HG03025 (cell line): Measurements from ENCODE around the gene SLC6A3.
"Not testable (repeated sequence)": the region's sequence is repeated elsewhere in the genome, so short reads cannot be mapped to it uniquely, and the experiment has no call there.

Experiments
- ATAC-seq: cut with Tn5 transposase; IDR thresholded peaks from one replicate; pipeline ENCODE4 v1.9.1; 2021; ENCODE audit warnings: mild to moderate bottlenecking, moderate library complexity; ENCODE audit not compliant: unreplicated experiment, low FRiP score

SLC6A3 gene

GRCh38 chr5:1465966-1466471, 20.8 kb upstream of the SLC6A3 start:
- no peak for ATAC-seq

- no peak for ATAC-seq
Observed at GRCh38 chr5:1465117-1465516, 19.9 kb upstream of the SLC6A3 start.

- ATAC-seq = no peak
Observed at GRCh38 chr5:1464511-1464910, 19.3 kb upstream of the SLC6A3 start.

GRCh38 chr5:1464096-1464446, 18.8 kb upstream of the SLC6A3 start:
- ATAC-seq = no peak

- ATAC-seq = no peak
Observed at GRCh38 chr5:1463326-1464095, 18.3 kb upstream of the SLC6A3 start.

- no peak for ATAC-seq
Observed at GRCh38 chr5:1462358-1462757, 17.1 kb upstream of the SLC6A3 start.

- ATAC-seq = no peak
Observed at GRCh38 chr5:1461396-1461795, 16.2 kb upstream of the SLC6A3 start.

- no peak for ATAC-seq
Observed at GRCh38 chr5:1460054-1460682, 14.9 kb upstream of the SLC6A3 start.

- not testable (repeated sequence) for ATAC-seq
Observed at GRCh38 chr5:1459435-1459834, 14.2 kb upstream of the SLC6A3 start.

- not testable (repeated sequence) for ATAC-seq
Observed at GRCh38 chr5:1456110-1456881, 11.1 kb upstream of the SLC6A3 start.

- ATAC-seq = no peak
Observed at GRCh38 chr5:1453613-1454012, 8.4 kb upstream of the SLC6A3 start.

GRCh38 chr5:1449081-1449630, 3.9 kb upstream of the SLC6A3 start:
- ATAC-seq = no peak

- ATAC-seq = no peak
Observed at GRCh38 chr5:1448511-1449011, 3.3 kb upstream of the SLC6A3 start.

- ATAC-seq = no peak
Observed at GRCh38 chr5:1447671-1448361, 2.6 kb upstream of the SLC6A3 start.

- ATAC-seq = no peak
Observed at GRCh38 chr5:1446602-1447343, 1.5 kb upstream of the SLC6A3 start.

GRCh38 chr5:1445689-1446601, 705 bp upstream of the SLC6A3 start:
- ATAC-seq = no peak

GRCh38 chr5:1444361-1445189, 665 bp downstream of the SLC6A3 start:
- ATAC-seq = no peak

- ATAC-seq = no peak
Observed at GRCh38 chr5:1443991-1444360, 1.3 kb downstream of the SLC6A3 start.
